HG03159 (cell line): ENCODE measurements around the gene CARD14.

ENCODE experiments used
- ATAC-seq: cut with Tn5 transposase; IDR thresholded peaks from one replicate; pipeline ENCODE4 v1.9.1; 2021; ENCODE audit warnings: mild to moderate bottlenecking, moderate library complexity; ENCODE audit not compliant: unreplicated experiment

Gene CARD14

DNA sequence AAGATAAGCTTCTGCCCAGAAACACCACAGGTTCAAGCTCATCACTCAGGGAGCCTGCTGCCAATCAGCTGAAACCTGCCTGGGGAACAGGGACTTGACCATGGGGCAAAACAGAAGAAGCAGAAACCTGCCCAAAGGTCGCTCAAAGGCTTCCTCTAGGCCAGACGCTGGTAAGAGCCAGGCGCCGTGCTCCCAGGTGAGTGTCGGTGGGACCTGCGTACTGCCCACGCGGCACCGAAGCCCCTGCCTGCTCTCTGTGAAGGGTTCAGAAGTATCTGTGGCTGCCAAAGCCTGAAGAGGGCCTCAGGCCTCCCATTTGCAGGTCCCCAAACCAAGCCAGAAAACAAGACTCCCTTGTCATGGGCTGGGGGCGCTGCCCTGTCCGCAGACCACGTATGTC lies 39.9 kb downstream of the CARD14 start:
- ATAC-seq = no peak

DNA sequence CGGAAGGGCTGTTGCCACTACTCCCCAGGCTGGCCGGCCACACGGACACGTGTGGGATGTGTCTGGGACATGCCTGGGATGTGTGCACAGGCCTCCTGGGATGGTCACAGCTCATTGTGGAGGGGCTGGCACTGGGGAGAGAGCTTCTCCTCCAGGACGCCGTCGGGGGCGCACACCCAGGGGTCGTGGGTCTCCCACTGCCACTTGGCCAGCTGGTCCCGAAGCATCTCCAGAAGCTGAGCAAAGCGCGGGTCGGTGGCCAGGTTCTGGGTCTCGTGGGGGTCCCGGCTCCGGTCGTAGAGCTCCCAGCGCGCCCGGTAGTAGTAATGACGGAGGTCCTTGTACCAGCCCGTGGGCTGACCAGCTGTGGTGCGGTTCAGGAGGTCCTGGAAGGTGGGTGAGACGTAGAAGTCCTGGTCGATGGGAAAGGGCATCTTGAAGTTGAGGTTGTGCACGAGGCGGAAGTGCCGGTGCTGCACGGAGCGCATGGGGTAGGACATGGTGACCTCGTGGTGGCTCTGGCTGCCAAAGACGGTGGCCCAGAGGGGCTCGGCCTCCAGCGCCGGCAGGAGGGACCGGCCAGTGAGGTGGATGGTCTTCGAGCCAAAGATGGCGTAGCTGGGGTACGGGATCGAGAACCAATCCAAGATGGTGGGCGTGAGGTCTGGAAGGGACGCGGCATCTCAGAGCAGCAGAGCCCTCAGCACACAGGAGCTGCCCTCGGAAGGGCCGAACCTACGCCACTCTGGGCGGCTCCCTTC lies 40.7 kb downstream of the CARD14 start:
- no peak for ATAC-seq

DNA sequence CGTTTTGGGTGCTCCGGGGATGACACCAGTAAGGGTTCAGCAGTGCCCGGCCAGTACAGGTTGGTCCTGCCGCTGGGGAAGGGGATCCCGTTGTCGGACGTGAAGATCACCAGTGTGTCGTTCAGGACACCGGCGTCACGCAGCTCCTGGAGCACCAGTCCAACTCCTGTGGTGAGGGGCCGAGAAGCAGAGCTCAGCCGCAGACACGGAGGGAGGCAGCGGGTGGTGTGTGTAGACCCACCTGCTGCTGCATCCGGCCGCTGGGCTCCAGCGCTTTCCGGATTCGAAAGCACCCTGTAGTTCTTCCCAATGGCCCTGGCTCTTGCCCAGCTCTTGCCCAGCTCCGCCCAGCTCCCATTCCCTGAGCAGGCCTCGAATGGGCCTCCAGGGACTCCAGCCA lies 42.3 kb downstream of the CARD14 start:
- no peak for ATAC-seq

DNA sequence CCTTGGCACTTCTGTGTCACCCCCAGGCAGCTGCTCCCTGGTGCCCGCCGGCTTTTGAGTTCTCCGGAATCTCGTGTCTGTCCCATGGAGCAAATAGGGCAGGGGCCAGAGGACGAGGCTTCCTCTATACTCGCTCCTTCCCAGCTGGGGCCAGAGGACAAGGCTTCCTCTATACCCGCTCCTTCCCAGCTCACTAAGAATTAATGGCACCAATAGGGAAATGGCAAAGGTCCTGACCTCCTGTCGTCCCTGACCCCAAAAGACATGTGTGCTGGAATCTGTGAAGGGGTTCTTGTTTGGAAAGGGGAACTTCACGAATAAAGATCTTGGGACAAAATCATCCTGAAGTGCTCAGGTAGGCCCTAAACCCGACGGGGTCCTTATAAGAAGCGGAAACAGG lies 42.7 kb downstream of the CARD14 start:
- no peak for ATAC-seq

DNA sequence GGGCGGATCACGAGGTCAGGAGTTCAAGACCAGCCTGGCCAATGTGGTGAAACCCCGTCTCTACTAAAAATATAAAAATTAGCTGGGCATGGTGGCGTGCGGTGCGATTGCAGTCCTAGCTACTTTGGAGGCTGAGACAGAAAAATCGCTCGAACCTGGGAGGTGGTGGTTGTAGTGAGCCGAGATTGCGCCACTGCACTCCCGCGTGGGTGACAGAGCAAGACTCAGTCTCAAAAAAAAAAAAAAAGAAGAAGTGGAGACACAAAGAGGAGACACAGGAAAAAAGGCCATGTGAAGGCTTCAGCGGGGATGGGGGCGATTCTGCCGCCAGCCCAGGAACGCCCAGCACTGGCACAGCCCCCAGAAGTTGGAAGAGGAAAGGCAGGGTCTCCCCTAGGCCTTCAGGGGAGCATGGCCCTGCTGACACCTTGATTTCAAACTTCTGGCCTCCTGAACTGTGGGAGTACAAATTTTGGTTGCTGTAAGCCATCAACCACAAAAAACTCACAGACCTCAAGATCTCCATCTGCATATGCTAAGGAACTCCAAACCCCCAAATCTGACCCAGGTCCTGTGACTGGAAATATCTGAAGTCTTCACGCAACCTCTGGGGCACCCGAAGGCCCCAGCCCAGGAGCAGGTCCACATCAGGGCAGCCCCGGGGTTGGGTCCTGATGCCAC lies 43.3 kb downstream of the CARD14 start:
- ATAC-seq = no peak

DNA sequence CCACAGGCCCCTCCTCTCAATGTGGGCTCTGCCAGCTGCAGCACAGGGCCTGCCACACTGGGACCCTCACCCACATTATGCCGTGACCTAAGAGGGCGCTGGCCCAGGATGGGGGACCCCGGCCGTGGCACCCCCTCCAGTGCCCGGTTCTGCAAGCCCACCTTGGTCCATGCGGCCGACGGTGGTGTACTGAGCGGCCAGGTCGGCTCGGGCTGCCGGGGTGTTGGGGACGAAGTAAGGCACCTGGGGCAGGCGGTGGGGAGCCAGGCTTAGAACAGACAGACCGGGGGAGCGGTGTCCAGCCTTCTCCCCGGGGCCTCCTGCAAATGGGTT lies 43.8 kb downstream of the CARD14 start:
- ATAC-seq = no peak

DNA sequence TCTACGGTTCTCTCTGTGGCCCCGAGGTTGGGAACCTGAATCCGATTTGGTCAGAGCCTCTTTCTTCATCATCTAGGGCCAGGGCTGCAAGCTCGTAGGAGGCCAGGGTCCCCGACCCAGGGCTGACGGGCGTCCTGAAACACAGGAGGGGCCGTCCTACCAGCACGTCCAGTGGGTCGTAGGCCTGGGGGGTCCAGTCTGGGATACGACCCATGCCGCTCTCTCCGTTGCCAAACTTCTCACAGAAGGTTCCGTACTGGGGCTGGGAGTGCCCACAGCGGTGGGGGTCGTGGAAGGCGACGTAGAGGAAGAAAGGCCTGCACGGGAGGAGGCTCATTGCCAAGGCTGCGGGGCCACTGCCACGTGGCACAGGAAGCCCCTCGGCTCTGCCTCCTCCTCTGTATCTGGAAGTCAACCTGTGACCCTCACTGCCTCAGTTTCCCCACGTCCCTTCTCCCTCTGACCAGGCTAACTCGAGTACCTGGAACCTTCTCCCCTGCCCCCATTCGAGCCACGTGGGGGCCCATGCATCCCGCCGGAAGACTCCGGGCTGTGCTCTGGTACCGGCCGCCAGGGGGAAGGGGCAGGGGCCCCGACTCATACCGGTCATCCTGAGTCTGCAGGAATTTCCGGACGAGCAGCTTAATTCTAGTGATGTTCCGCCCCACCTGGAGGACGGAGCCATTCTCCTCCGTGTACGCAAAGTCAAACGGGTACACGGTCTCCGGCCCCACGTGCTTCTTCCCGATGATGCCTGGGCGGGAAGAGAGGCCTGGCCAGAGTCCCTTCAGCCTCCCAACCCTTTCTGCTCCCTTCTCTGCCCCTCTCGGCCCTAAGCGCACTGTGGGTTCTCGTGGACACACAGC lies 44.4 kb downstream of the CARD14 start:
- ATAC-seq = no peak

DNA sequence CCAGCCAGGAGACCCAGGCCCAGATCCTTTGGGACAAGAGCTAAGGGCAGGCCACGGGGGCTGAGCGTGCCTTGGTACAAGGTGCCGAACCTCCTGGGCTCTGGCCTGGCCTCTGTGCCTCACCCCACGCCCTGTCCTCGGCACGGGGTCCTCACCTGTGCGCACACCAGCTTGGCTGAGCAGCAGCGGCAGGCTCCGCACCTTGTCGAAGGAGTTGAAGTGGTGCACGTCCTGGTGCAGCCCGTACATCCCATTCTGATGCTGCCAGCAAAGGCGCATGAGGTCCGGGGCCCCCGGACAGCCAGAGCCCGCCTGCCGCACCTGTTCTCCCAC lies 45.0 kb downstream of the CARD14 start:
- no peak for ATAC-seq

DNA sequence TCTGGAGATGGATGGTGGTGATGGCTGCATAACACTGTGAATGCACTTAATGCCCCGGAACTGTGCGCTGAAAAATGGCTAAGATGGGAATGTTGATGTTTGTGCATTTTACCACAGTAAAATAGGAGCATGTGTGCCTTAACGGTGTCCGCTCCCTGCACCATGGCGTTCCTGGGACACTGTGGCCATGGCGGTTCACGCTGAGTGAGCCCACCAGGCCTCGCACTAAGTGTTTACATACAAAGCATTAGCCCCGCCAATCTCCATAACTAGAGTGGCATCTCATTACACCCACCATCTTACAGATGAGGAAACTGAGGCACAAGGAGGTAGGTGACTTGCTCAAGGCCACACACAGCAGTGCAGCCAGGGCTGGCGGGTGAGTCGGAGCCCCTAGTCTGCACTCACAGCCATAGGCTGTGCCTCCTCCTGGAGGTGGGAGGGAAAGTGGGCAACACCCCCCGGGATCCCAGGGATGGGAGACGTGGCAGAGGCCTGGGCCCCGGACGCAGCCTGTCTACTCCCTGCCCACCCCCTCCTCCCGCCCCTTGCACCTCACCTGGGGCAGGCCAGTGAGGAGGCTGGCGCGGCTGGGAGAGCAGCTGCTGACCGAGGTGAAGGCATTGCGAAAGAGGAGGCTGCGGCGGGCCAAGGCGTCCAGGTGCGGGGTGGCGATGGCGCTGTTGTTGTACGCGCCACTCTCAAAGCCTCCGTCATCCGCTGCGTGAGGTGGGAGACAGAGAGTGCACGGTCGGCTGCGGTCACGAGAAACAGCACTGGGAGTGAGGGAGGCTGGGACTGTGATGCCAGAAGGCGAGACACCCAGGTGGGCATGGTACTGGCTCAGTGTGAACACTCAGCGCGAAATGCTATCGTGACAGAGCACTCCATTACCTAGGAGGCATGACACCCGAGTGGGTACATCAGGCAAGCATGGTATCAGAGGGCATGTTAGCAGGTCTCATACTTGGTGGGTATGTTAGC lies 46.9 kb downstream of the CARD14 start:
- no peak for ATAC-seq

DNA sequence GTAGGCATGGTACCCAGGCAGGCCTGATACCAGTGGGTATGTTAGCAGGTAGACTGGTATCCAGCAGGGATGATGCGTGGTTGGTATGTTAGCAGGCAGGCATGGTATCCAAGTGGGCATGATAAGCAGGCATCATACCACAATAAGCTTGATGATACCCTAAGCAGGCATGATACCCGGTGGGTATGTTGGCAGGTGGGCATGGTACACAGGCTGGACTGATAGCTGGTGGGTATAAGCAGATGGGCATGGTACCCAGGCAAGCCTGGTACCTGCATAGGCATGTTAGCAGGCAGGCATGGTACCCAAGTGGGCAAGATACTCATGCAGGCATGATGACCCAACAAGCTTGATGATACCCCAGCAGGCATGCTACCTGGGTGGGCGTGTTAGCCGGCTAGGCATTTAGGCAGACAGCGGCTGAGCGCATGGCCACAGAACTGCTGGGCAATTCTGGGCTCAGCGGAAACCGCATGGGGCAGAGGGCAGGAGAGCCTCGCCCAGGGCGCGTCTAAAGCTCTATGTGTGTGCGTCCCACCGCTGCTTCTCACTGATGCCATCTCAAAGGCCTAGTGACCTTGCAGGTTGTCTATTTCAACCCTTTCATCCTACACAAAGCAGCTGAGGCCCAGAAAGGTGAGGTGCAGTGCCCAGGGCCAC lies 48.0 kb downstream of the CARD14 start:
- ATAC-seq = no peak

DNA sequence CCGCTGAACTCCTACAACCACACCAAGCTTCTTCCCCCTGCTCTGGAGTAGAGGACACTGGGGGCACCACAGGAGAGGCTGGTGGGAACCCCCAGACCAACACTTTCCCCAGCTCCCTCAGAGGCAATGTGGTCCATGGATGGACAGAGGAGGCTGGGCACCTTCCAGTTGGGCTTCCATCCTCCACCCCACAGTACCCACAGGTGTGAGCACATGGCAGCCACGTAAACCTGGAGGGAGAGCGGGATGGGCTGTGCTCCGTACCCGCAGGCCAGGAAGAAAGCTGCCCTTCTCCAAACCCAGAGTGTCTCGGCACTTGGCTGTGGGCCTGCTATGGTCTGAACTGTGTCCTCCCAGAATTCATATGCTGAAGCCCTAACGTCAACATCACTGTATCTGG lies 48.6 kb downstream of the CARD14 start:
- no peak for ATAC-seq

DNA sequence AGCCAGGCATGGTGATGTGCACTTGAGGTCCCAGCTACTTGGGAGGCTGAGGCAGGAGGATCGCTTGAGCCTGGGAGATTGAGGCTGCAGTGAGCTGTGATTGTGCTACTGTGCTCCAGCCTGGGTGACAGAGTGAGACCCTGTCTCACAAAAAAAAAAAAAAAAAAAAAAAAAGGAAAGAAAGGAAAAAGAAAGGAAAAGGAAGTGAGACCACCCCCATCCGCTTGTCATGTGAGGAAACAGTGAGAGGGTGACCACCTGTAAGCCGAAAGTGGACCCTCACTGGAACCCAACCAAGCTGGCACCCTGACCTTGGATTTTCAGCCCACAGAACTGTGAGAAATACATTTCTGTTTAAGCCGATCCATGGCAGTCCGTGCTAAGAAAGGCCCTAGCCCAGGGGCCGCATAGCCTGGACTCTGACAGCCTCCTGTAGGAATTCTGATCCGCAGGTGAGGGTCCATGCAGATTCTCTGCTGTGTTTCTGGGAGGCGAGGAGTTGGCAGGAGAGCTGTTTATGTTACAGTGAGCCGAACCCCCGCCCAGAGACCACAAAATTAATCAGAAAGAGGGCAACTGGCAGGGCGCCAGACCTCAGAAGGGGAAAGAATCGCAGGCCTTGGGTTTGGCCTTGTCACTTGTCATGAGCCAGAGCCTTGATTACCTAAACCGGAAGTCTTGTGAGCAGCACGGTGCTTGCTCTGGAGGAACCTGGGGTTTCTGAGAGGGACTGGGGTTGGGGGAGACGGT lies 49.4 kb downstream of the CARD14 start:
- peak; percentile 63 for ATAC-seq

DNA sequence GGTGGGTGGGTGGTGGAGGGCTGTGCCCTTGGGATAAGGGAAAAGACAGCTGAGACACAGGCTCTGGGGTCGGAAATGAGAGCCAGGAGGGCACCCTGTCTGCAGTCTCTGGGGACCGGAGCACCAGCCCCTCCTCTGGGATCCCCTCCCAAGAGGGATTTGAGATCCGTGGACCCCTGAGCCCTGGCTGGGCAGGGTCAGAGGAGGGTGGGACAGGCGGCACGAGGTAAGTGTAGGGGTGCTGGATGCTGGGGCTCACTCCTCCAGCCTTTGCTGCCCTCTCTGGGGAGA lies 49.9 kb downstream of the CARD14 start:
- ATAC-seq = no peak

DNA sequence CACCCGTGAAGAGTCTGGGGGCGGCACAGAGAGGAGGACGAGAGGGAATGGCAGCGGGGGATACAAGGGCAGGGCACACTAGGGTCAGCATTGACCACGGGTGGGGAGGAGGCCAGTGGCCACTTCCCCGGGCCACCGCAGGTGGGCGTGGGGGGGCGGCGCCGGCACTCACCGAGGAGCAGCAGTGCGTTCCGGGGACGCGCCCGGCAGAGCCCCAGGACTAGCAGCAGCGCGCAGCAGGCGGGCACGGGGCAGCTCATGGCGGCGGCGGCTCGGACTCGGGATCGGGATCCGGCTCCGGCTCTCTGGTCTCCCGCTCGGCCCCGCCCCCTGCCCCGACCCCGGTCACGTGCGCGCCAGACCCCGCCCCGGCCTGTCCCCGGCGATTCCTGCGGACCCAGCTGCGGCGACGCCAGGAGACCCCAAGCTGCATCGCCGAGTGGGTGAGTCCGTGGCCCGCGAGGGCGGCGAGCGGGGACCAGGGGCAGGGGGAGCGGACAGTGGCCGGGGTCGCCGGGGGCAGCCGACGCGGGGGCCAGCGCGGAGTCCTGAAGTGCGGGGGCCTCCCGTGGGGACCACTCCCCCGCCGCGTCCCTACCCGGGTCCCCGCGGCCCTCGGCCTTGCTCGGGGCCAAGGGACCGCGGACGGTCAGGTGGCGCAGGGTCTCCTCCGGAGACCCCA lies 50.4 kb downstream of the CARD14 start, which contains the start of the genes SGSH and SLC26A11:
Gene SGSH, minus strand, starts transcription at position 280 of the 682 bp plus-strand sequence. Its CDS starts 20 bp downstream, at position 260.
Gene SLC26A11, plus strand, starts transcription at position 374 of the 682 bp plus-strand sequence. CDS start 1,134 bp downstream, outside the sequence.
- peak; percentile 37 for ATAC-seq

DNA sequence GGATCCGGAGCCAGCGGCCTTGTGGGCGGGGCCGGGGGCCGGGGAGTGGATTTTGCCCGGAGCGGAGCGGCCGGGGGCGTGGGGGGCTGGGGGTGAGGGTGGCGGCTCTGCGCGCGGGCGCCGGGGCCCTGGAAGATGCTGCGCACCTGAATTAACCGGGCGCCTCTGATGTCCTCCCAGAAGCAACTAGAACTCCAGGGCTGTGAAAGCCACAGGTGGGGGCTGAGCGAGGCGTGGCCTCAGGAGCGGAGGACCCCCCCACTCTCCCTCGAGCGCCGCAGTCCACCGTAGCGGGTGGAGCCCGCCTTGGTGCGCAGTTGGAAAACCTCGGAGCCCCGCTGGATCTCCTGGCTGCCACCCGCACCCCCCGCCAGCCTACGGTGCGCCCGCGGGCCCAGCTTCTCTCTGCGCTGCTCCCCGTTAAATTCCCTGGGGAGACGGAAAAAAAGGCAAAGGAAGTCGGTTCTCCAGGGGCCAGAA lies 50.9 kb downstream of the CARD14 start:
- no peak for ATAC-seq

DNA sequence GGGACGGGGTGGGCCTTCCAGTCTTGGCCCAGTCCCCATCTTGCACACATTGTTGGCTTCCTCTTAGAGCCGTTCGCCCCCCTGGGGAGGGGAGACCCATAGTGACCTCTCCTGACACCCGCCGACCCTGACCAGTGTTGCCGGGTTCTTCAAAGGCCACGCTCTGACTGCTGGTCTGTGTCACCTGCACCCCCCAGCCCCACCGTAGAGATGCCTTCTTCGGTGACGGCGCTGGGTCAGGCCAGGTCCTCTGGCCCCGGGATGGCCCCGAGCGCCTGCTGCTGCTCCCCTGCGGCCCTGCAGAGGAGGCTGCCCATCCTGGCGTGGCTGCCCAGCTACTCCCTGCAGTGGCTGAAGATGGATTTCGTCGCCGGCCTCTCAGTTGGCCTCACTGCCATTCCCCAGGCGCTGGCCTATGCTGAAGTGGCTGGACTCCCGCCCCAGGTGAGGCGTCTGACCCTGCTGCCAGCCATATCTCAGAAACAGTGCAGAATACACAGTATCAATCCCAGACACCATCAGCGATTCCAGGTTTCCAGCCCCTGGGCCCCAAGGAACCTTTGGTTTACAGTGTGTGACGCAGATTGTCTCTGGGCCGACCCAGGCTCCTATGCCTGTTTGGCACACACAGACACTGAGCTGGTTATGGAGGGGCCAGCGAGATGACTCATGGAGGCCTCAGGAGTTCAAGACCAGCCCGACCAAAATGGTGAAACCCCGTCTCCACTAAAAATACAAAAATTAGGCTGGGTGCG lies 51.7 kb downstream of the CARD14 start:
- ATAC-seq = no peak

DNA sequence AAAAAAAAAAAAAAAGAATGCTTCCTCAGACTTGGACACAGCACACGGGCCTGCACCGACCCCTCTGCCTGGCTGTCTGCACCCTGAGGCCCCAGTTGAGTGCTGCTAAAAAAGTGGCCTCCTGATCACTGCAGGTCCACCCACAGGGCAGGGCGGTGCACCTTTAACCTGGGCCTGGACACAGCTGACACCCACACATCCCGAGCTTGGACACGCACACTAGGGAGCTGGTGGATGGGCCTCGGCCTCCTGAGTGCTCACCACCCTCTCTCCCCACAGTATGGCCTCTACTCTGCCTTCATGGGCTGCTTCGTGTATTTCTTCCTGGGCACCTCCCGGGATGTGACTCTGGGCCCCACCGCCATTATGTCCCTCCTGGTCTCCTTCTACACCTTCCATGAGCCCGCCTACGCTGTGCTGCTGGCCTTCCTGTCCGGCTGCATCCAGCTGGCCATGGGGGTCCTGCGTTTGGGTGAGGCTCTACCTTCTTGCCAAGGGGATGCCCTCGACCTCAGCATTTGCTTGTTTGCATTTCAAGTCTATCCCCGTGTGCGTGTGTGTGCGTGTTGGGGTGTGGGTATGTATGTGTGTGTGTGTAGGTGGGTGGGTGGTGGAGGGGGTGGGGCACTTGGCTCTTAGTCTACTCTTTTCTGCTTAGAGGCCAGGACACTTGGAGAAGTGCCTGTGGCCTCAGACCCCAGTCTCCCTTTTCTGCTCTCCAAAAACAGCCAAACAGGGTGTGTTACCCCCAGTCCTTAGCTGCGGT lies 52.7 kb downstream of the CARD14 start:
- ATAC-seq = no peak
